HEK293T (cell line): ENCODE data around the gene SNTA1.
"Not testable (repeated sequence)": the region's sequence is repeated elsewhere in the genome, so short reads cannot be mapped to it uniquely, and the experiment has no call there.

Experiments
- CTCF ChIA-PET: fragments of 350-600 bp; formaldehyde crosslinking; extraction: SDS; loops from one replicate; lab custom pipeline; 2021; ENCODE audit warnings: antibody characterized with exemption, inconsistent platforms; lab: Yijun Ruan, JAX
- POLR2A ChIA-PET: fragments of 350-600 bp; formaldehyde crosslinking; extraction: SDS; loops from one replicate; lab custom pipeline; 2020; ENCODE audit warnings: antibody characterized with exemption, inconsistent platforms; lab: Yijun Ruan, JAX
- DNase-seq: peaks from one replicate; pipeline ENCODE4 v3.0.0; 2012; ENCODE audit warnings: mixed read lengths; ENCODE audit errors: extremely low spot score
- ARNT ChIP-seq: fragments of 450-650 bp; IDR thresholded peaks from 2 replicates; pipeline ENCODE4 v1.6.1; 2017; ENCODE audit warnings: mild to moderate bottlenecking
- BHLHE40 ChIP-seq: fragments of 450-650 bp; IDR thresholded peaks from 2 replicates; pipeline ENCODE4 v1.6.1; 2016; ENCODE audit warnings: mild to moderate bottlenecking, moderate library complexity, borderline replicate concordance
- CTBP1 ChIP-seq: fragments of 450-650 bp; IDR thresholded peaks from 2 replicates; pipeline ENCODE4 v1.6.1; 2016; ENCODE audit warnings: borderline replicate concordance
- ELF4 ChIP-seq: fragments of 450-650 bp; IDR thresholded peaks from 2 replicates; pipeline ENCODE4 v1.6.1; 2017; ENCODE audit warnings: antibody characterized with exemption
- FOXA1 ChIP-seq: fragments of 450-650 bp; IDR thresholded peaks from 2 replicates; pipeline ENCODE4 v1.6.1; 2016; ENCODE audit warnings: mild to moderate bottlenecking
- FOXK2 ChIP-seq: fragments of 450-650 bp; IDR thresholded peaks from 2 replicates; pipeline ENCODE4 v1.6.1; 2016; ENCODE audit warnings: mild to moderate bottlenecking
- FOXM1 ChIP-seq: fragments of 450-650 bp; IDR thresholded peaks from 2 replicates; pipeline ENCODE4 v1.6.1; 2017; ENCODE audit warnings: mild to moderate bottlenecking, borderline replicate concordance
- HDGF ChIP-seq: fragments of 450-650 bp; IDR thresholded peaks from 2 replicates; pipeline ENCODE4 v1.6.1; 2017; ENCODE audit warnings: antibody characterized with exemption, borderline replicate concordance
- L3MBTL2 ChIP-seq: fragments of 450-650 bp; conservative IDR thresholded peaks from 2 replicates; pipeline ENCODE4 v1.6.1; 2016; ENCODE audit warnings: mild to moderate bottlenecking
- LEF1 ChIP-seq: fragments of 450-650 bp; IDR thresholded peaks from 2 replicates; pipeline ENCODE4 v1.6.1; 2017; ENCODE audit warnings: mild to moderate bottlenecking, borderline replicate concordance
- NFRKB ChIP-seq: fragments of 450-650 bp; IDR thresholded peaks from 2 replicates; pipeline ENCODE4 v1.6.1; 2016; ENCODE audit warnings: mild to moderate bottlenecking, moderate library complexity
- PKNOX1 ChIP-seq: fragments of 450-650 bp; IDR thresholded peaks from 2 replicates; pipeline ENCODE4 v1.6.1; 2016
- SP1 ChIP-seq: fragments of 450-650 bp; IDR thresholded peaks from 2 replicates; pipeline ENCODE4 v1.6.1; 2017
- SUZ12 ChIP-seq: fragments of 450-650 bp; IDR thresholded peaks from 2 replicates; pipeline ENCODE4 v1.6.1; 2016; ENCODE audit warnings: mild to moderate bottlenecking
- TARDBP ChIP-seq: fragments of 450-650 bp; IDR thresholded peaks from 2 replicates; pipeline ENCODE4 v1.6.1; 2016
- ZNF384 ChIP-seq: fragments of 450-650 bp; IDR thresholded peaks from 2 replicates; pipeline ENCODE4 v1.6.1; 2016

SNTA1 gene

GRCh38 chr20:33393609-33394008 is 50.0 kb downstream of the SNTA1 start:
- ChIA-PET CTCF (no interaction called here), POLR2A (no interaction called here)
- DNase-seq: no peak
- TF ChIP-seq HDGF: no peak
- TF ChIP-seq ZNF384: no peak
- TF ChIP-seq FOXA1: no peak
- TF ChIP-seq CTBP1: no peak
- TF ChIP-seq SUZ12: no peak
- TF ChIP-seq ELF4: no peak
- TF ChIP-seq LEF1: no peak
- no peak for TF ChIP-seq SP1
- no peak for TF ChIP-seq FOXM1
- TF ChIP-seq FOXK2: no peak

- TF ChIP-seq LEF1: no peak
- TF ChIP-seq ELF4: no peak
- TF ChIP-seq CTBP1: no peak
- TF ChIP-seq L3MBTL2: no peak
- TF ChIP-seq ZNF384: no peak
- TF ChIP-seq ARNT: no peak
- no peak for TF ChIP-seq HDGF
- TF ChIP-seq FOXA1: no peak
- no peak for TF ChIP-seq NFRKB
- TF ChIP-seq FOXM1: no peak
- no peak for TF ChIP-seq TARDBP
- TF ChIP-seq SUZ12: no peak
- no peak for TF ChIP-seq SP1
- TF ChIP-seq BHLHE40: no peak
- no peak for DNase-seq
- CTCF ChIA-PET: no interaction called here
- POLR2A ChIA-PET: no interaction called here
Observed at GRCh38 chr20:33391722-33392415, 51.7 kb downstream of the SNTA1 start.

GRCh38 chr20:33389326-33389725 is 54.2 kb downstream of the SNTA1 start:
- CTCF ChIA-PET, DNase-seq, POLR2A ChIA-PET: not testable (repeated sequence)

- DNase-seq: no peak
- TF ChIP-seq ELF4 (no peak), L3MBTL2 (no peak), BHLHE40 (no peak), FOXM1 (no peak), SP1 (no peak), FOXK2 (no peak), ARNT (no peak), SUZ12 (no peak), PKNOX1 (no peak)
- ChIA-PET POLR2A (no interaction called here), CTCF (no interaction called here)
Observed at GRCh38 chr20:33388268-33388667, 55.3 kb downstream of the SNTA1 start.

GRCh38 chr20:33387177-33387576 is 56.4 kb downstream of the SNTA1 start:
- CTCF ChIA-PET: no interaction called here
- no peak for TF ChIP-seq ELF4
- no peak for TF ChIP-seq NFRKB
- TF ChIP-seq LEF1: no peak
- no peak for TF ChIP-seq ARNT
- no peak for TF ChIP-seq BHLHE40
- no peak for TF ChIP-seq FOXM1
- no peak for TF ChIP-seq FOXA1
- no peak for TF ChIP-seq TARDBP
- TF ChIP-seq FOXK2: no peak
- TF ChIP-seq SP1: no peak
- no peak for TF ChIP-seq ZNF384
- no peak for TF ChIP-seq HDGF
- no peak for TF ChIP-seq CTBP1
- TF ChIP-seq SUZ12: no peak
- no peak for TF ChIP-seq L3MBTL2
- TF ChIP-seq PKNOX1: no peak
- POLR2A ChIA-PET: no interaction called here
- DNase-seq: no peak

- DNase-seq: no peak
- ChIA-PET POLR2A (no interaction called here), CTCF (no interaction called here)
- TF ChIP-seq FOXK2 (no peak), FOXM1 (no peak), FOXA1 (no peak), LEF1 (no peak), ZNF384 (no peak), CTBP1 (no peak), TARDBP (no peak), PKNOX1 (no peak), NFRKB (no peak), ARNT (no peak), HDGF (no peak), SUZ12 (no peak), L3MBTL2 (no peak)
Observed at GRCh38 chr20:33386673-33387072, 56.9 kb downstream of the SNTA1 start.

- TF ChIP-seq ZNF384 (no peak), SP1 (no peak), SUZ12 (no peak), FOXK2 (no peak), L3MBTL2 (no peak), FOXM1 (no peak)
- ChIA-PET CTCF (interaction anchor here (0.7 kb wide), 1 partner anchor 114 kb away, joined by 3 read pairs; no protein-coding TSS in a partner anchor), POLR2A (interaction anchor here (1.1 kb wide), 1 partner anchor 24 kb away, joined by 3 read pairs; the partner anchor contains the start of gene CDK5RAP1)
- no peak for DNase-seq
Observed at GRCh38 chr20:33377366-33377765, 66.2 kb downstream of the SNTA1 start.
